CD4-positive, alpha-beta T cell treated with Interleukin-4 for 4 hours (primary cell): ENCODE data around the gene ZNF627.
"Not testable (repeated sequence)": the region's sequence is repeated elsewhere in the genome, so short reads cannot be mapped to it uniquely, and the experiment has no call there.

ENCODE experiments used
- DNase-seq: peaks from one replicate; pipeline ENCODE4 v3.0.0-alpha.2; 2020

The ZNF627 gene

DNA sequence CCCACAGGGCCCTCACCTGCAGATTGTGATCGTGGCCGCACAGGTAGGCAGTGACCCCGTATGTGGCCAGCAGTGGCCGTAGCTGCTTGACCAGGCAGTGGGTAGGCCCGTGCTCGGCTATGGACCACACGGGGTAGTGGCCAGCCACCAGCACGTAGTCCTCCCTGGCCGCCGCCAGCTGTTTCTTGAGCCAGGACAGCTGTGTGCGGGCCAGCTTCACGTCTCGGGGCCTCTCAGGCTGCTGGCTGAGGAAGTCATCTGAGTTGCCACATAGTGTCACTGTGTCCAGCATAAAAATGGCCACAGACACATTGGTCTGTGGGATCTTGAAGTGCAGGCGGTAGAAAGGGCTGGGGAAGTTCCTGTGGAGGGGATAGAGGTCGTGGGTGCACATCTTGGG lies 21.1 kb upstream of the ZNF627 start:
- DNase-seq: no peak

DNA sequence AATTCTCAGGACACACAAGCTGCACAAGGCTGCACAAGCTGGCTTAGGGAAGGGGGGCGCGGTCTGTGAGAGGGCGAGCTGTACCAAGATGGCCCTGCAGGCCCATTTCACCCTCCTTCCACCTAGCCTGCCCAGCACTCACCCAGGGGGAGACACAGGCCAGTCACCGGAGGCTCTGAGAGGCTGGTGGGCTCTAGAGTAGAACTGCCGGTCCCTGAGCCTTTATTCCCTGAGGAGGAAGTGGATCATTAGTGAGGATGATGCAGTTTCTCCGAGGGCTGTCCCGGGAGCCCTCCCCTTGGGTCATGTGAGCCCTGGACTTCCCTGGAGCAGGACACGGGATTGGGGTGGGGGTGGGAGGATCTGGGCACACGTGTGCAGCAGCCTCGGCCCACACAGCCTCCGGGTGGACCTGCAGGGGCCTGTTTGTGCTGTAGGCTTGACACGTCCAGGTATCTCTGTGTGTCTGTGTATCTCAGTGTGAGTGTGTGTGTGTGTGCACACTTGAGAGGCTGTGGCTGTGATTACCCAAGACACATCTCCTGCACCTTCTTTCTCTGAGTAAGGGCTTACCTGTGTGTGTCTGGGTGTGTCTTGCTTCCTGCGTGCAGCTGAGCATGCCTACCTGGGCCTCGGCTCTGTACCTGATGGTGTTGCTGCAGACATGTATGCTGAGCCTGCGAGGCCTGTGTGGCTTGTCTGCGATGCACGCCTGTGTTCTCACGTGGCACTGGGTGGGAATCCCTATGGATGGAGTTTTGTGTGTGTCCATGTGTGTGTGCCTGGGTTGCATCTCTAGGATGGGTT lies 19.6 kb upstream of the ZNF627 start, which contains the start of gene ACP5:
TSS of gene ACP5 (minus strand) at position 195 of the 807 bp plus-strand sequence. CDS start 328 bp downstream, outside the sequence.
- no peak for DNase-seq

DNA sequence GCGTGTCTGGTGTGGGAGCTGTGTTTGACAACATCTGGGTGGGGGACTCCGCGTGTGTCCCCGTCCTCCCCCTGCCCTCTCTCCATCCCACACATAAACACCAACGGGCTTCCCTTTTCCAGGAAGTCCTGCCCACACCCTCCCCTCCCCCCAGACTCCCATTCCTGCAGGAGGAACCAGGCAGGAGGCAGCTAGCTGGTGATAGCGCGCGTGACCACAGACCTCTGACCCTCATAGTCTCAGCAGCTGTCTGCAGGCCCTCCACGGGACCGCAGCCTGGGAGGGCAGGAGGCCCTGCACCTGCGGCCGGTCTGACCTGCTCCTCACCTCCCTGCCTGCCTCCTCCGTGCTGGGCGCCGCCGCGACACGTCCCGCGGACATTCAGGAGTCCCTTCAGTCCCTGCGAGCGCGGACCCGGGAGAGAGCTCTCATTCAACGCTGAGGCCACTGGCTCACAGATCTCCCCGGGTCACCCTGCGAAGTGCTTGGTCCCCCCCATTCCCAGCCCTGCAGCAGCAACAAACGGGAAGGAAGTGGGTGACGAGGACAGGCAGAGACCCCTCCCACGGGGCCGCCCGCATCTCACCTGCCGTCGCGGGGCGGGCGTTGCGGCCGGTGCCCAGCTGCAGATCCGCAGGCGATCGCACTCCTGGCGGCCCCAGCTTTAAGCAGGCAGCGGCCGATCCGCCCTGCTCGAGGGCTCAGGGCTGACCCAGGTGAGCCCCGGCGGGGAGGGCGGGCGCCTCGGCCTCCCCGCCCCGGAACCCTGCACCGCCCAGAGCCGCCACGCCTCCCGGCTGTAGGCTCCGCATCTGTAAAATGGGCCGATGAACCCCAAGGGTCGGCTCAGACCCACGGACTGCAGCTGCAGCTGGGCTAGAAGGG lies 18.8 kb upstream of the ZNF627 start:
- DNase-seq: peak; percentile 30

DNA sequence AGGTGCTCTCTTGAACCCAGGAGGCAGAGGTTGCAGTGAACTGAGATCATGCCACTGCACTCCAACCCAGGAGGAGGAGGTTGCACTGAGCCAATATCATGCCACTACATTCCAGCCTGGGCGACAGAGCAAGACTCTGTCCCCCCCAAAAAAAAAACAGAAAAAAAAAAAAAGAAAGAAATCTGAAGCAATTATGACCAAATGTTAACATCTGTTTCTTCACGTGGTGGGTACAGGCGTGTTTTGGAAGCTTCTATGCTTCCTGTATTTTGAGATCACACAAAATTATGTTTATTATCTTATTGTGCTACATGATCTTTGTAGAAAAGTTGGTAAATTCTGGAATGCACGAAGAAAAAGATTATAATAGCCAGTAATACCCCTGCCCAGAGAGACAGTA lies 17.2 kb upstream of the ZNF627 start:
- DNase-seq: no peak

DNA sequence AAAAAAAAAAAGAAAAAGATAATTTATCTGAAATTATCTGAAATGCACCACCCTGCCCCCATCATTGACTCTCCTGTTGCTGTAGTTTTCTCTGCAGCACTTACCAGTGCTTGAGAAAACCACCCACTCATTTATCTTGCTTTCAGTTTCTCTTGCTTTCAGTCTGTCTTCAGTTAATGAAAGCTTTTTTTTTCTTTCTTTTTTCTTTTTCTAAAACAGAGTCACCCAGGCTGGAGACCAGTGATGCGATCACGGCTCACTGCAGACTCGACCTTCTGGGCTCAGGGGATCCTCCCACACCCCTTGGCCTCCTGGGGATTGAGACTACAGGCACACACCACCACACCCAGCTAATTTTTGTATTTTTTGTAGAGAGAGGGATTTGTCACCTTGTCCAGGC lies 15.5 kb upstream of the ZNF627 start:
- DNase-seq: peak; percentile 53

DNA sequence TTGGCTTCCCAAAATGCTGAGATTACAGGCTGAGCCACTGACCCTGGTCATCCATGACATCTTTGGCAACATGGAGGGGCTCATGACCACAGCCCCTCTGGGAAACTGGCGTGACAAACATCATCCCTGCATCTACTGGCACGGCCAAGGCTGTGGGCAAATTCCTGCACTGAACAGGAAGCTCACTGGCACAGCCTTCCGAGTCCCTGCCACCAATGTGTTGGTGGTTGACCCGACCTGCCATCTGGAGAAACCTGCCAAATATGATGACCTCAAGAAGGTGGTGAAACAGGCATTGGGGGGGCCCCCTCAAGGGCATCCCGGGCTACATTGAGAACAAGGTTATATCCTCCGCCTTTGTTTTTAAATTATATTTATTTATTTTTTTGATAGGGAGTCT lies 11.0 kb upstream of the ZNF627 start:
- DNase-seq: no peak

DNA sequence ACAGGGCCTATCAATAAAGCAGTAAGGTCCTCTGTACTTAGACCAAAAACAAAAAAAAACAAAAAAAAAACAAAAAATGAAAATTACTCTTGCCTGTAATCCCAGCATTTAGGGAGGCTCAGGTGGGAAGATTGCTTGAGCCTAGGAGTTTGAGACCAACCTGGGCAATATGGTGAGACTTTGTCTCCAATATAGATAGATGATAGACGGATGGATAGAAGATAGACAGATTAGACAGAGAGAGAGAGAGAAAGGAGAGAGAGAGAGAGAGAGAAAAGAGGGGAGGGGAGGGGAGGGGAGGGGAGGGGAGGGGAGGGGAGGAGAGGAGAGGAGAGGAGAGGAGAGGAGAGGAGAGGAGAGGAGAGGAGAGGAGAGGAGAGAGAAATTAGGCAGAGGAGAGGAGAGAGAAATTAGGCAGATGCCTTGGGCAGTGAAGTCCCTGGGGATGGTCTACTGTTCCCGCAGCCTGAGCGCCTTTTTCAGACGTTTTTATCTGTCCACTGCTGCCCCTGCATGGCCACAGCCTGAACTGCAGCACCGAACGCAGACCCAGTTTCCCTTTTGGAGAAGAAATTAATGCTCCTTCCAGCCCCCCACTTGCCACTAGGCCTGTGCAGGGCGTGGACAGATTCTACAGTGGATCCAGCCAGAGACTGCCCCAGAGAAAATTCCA lies 9.8 kb upstream of the ZNF627 start:
- peak; percentile 76 for DNase-seq

DNA sequence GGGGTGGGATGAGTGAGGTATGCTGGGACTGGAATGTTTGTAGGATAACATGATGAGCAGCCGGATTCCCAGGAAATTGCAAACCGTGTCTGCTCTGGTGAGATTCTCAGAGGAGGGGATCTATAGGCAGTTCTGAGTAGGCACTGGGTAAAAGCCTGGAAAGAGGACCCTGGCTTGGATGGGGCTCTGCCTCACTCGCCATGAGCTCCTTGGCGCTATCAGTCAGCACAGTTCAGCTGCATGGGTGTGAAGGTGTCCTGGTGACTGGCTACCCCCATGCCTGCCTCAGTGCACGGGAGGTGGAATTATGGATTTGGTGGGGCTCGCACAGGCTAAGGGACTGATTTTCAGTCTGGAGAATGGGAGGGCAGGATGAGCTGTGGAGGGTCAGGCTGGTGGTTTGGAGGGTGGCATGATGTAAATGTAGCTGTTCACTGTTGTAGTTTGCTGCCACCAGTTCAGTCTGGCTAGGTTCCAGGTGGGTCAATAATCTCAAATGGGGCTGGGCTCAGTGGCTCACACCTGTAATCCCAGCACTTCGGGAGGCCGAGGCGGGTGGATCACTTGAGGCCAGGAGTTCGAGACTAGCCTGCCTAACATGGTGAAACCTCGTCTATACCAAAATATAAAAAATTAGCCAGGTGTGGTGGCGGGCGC lies 9.2 kb upstream of the ZNF627 start:
- no peak for DNase-seq

DNA sequence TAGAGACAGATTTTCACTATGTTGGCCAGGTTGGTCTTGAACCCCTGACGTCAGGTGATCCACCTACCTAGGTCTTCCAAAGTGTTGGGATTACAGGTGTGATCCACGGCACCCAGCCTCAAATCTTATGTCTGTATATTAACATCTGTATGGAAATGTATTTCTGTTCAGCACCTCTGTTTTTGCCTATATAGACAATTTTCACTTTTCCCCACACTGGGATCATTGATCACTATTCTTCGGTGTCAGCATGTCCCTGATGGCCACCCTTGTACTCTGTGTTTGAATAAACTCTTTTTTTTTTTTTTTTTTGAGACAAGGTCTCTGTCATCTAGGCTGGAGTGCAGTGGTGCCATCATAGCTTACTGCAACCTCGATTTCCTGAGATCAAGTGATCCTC lies 3.2 kb upstream of the ZNF627 start:
- DNase-seq: no peak

DNA sequence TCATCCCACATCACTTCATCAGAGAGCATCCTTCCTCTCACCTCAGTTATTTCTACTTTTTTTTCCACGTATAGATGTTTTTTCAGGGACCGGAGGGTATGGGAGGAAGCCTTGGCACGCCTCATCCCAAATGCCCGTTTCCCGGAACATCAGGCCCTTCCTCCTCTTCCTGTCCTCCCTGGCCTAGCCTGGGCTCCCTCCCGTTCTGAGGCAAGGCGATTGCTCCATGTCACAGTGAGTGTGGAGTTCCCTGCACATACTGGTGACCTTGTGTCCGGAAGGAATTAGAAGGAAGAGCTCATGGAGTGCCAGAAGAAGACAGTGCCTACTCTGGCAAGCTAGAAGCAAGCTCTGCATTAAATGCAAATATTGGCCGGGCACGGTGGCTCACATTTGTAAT lies 1.1 kb upstream of the ZNF627 start:
- no peak for DNase-seq

DNA sequence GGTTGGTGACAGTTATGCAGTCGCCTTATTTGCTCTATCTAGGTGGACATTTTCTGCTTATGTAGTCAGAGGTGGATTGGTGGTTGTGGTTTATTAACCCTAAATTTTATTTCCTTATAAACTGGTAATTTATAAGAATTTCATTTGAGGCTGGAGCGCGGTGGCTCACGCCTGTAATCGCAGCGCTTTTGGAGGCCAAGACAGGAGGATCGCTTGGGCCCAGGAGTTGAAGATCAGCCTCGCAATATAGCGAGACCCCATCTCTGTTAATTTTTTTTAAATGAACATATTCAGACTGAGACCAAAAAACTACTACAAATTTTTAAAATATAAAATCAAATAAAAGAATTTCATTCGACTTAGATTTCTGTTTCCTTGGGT lies 810 bp downstream of the ZNF627 start:
- DNase-seq: no peak

DNA sequence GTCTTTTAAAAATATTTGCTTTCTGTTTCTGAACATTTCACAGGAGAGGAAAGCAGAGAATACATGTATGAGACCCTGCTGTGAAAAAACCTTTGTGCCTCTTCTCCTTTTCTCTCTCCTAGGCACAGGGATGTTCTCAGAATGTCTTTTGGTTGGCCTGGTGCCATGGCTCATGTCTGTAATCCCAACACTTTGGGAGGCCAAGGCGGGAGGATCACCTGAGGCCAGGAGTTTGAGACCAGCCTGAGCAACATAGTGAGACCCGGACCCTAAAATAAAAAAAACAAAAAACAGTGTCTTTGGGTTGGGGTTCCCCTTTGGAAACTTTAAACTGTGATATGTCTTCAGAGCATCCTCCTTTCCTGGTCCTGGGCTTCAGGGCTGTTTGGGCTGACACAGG lies 1.5 kb downstream of the ZNF627 start:
- no peak for DNase-seq

DNA sequence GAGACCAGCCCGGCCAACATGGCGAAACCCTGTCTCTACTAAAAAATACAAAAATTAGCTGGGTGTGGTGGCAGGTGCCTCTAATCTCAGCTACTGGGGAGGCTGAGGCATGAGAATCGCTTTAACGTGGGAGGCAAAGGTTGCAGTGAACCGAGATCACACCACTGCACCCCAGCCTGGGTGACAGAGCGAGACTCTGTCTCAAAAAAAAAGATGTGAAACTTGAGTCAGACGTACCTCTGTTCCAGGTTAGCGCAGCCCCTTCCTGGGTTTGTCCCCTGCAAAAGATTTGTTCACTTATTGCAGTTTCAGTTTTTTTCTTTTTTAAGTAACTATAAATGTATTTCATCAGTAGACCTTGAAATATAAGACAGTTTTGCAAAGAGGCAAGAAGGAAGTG lies 2.4 kb downstream of the ZNF627 start:
- not testable (repeated sequence) for DNase-seq

DNA sequence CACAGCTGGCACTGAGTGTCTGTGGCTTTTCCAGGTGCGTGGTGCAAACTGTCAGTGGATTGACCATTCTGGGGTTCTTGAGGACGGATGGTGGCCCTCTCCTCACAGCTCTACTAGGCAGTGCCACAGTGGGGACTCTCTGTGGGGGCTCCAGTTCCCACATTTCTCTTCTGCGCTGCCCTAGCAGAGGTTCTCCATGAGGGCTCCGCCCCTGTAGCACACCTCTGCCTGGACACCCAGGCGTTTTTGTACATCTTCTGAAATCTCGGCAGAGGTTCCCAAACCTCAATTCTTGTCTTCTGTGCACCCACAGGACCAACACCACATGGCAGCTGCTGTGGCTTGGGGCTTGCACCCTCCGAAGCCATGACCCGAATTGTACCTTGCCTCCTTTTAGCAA lies 9.2 kb downstream of the ZNF627 start:
- no peak for DNase-seq

DNA sequence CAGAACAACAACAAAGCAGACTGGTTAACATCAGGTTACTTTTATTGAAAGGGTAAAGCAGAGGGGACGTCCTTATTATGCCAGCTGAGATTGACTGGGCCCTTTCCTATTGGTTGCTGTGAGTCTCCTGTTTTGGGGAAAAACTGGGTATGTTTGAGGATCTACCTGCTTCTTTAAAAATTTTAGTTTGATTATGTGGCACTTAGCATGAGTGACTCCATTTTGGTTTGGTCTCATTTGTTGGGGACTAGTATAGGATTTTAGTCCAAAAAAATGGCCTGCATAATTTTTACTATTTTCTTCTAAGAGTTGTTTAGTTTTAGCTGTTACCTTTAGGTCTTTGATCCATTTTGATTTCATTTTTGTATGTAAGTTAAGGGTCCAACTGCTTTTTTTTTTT lies 14.4 kb downstream of the ZNF627 start:
- no peak for DNase-seq

DNA sequence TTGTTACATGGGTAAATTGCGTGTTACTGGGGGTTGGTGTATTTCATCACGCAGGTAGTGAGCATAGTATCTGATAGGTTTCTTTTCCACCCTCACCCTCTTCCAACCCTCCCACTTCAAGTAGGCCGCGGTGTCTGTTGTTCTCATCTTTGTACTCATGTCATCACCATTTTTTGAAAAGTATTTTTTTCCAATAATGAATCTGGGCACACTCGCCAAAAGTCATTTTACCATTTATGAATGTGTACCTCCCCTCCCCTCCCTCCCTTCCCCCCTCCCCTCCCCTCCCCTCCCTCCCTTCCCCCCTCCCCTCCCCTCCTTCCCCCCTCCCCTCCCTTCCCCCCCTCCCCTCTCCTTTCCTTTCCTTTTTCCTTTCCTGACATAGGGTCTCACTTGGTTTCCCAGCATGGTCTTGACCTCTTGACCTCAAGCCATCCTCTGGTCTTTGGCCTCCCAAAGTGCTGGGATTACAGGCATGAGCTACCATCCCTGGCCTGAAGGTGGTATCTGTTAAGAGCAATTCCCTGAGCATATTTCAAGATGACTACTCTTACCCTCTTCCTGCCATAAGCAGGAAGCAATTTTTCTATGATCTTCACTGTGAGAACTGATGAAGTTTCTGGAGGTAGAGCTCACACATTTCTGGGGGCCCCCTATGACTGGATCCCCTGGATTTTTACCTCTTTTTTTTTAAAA lies 15.7 kb downstream of the ZNF627 start:
- no peak for DNase-seq

DNA sequence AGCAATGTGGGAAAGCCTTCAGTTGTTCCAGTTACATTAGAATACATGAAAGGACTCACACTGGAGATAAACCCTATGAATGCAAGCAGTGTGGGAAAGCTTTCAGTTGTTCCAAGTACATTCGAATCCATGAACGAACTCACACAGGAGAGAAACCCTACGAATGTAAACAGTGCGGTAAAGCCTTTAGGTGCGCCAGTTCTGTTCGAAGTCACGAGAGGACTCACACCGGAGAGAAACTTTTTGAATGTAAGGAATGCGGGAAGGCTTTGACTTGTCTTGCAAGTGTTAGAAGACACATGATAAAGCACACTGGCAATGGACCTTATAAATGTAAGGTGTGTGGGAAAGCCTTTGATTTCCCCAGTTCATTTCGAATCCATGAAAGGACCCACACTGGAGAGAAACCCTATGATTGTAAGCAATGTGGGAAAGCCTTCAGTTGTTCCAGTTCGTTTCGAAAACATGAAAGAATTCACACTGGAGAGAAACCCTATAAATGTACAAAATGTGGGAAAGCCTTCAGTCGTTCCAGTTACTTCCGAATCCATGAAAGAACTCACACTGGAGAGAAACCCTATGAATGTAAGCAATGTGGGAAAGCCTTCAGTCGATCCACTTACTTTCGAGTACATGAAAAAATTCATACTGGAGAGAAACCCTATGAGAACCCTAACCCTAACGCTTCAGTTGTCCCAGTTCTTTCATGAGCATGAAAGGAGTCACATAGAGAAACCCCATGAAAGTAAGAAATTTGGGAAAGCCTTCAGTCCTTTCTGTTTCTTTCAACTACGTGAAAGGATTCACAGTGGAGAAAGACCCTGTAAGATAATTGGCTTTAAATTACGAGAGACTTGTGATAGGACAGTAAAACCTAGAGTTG lies 20.1 kb downstream of the ZNF627 start:
- DNase-seq: no peak

DNA sequence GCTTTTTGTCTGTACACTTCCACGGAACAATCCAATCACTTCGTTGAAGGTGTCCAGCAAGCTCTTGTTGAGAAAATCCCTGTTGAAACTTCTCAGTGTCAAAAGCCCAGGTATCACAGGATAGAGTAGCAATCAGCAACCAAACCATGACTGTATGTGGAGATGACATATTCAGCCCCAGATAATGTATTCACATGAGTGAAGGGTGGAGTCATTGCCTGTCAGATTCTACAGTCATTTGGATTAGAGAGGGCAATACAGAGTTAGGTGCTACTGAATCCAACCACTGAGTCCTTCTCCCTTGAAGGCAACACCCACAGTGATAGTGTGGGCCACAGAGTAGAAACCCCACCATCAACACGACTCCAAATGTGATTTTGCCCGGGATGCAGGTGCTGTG lies 23.3 kb downstream of the ZNF627 start:
- DNase-seq: no peak

DNA sequence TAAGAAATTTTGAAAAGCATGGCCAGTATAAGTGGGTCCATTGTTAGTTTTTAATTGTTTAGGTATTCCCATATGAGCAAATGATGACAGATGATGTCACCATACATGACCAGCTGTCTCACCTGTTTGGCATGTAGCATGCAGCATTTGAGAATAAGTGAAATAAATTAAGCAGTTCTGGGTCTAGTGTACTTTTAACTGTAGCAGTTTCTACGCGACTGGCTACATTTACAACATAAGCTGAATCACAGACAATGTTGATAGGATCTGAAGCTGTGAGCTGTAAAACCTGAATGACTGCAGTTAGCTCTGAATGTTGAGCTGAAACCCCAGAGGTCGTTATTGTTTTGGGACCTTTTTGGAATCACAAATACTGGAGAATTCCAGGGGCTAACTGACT lies 25.1 kb downstream of the ZNF627 start:
- DNase-seq: not testable (repeated sequence)

DNA sequence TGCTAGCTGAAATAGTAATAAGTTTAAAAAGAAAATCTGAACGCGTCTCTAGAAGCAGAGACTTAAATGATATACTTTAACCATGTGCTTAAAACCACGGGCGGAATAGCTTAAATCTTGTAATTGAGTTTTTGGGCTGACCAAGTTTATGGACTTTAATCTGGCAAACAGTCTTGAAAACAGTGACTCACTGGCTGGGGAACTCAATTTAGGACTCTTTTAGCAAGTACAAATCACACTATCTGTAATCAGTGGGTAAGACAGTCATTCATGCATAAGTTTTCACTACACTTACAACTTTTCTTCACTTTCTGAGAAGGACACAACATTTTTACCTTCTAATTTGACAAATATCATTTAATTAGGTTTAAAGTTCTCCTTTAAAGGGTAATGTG lies 26.8 kb downstream of the ZNF627 start:
- DNase-seq: no peak

DNA sequence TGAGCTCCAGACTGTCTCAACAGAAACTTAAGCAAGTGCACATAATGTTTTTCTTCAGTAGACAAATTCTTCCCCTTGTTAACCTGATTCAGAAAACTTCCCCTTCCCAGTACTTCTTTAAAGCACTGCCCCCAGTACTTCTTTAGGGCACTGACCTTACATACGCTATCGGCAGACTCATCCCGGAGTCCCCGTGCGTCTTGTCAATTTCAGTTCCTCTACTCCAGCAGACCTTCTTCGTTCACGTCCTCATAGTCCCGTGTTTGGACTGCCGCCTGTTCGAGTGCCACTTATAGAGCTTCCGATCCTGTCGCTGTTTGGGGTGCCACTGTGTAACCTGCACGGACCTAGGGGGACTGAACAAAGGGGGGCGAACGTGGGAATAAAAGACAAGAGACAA lies 29.0 kb downstream of the ZNF627 start:
- DNase-seq: no peak
